ENCODE data around the gene TMEM40.
"Not testable (repeated sequence)": the region's sequence is repeated elsewhere in the genome, so short reads cannot be mapped to it uniquely, and the experiment has no call there.

TMEM40 gene

GRCh38 chr3:12780751-12781150 is 21.7 kb upstream of the TMEM40 start:
- no peak overlapping the region for H3K14ac ChIP-seq (ENCODE audit: low read length)
- WGBS (ENCODE audit: extremely low coverage, insufficient coverage, insufficient read length): no CpG with 5 or more reads among the region's 4 CpGs
- no peak overlapping the region for H2AK5ac ChIP-seq (ENCODE audit: low read length)
- no peaks in the 10 kb centered on the region for H3K4me1 ChIP-seq (ENCODE audit: control insufficient read depth in 1 of 2, insufficient read depth in 2 of 2, low read length in 2 of 2)
- H4K8ac ChIP-seq (ENCODE audit: low read depth, low read length): no peak overlapping the region
- H4K12ac ChIP-seq (ENCODE audit: low read depth, low read length): no peak overlapping the region
- no peak overlapping the region for H3K4me2 ChIP-seq (ENCODE audit: low read length)
- no peaks in the 10 kb centered on the region for H3K9me3 ChIP-seq (ENCODE audit: insufficient read depth, low read depth, low read length)
- no peaks in the 10 kb centered on the region for H3K36me3 ChIP-seq (ENCODE audit: control insufficient read depth in 1 of 2, insufficient read depth in 2 of 2, low read length in 2 of 2)
- DNase-seq: no peak
- no peak overlapping the region for H3K23ac ChIP-seq (ENCODE audit: low read length)
- H3K4ac ChIP-seq (ENCODE audit: low read depth, low read length): no peak overlapping the region
- H3K4me3 ChIP-seq (ENCODE audit: low read depth, low read length): no peak overlapping the region
- H2AFZ ChIP-seq (ENCODE audit: insufficient read depth, low read length, poor library complexity): no peak overlapping the region
- no peak overlapping the region for H3K9ac ChIP-seq (ENCODE audit: low read length)
- no peak overlapping the region for H2BK120ac ChIP-seq (ENCODE audit: insufficient read depth, low read length, poor library complexity)
- no peak overlapping the region for H2BK5ac ChIP-seq (ENCODE audit: low read depth, low read length, poor library complexity)
- no peak overlapping the region for H3K27ac ChIP-seq (ENCODE audit: low read depth, low read length)
- H3K79me2 ChIP-seq (ENCODE audit: control insufficient read depth, insufficient read depth, low read length, poor library complexity): no peaks in the 10 kb centered on the region
- no peaks in the 10 kb centered on the region for H3K27me3 ChIP-seq (ENCODE audit: insufficient read depth, low read length)
- H2BK12ac ChIP-seq (ENCODE audit: low read length): no peak overlapping the region
- no peak overlapping the region for H3K18ac ChIP-seq (ENCODE audit: low read length)
- no peak overlapping the region for H4K91ac ChIP-seq (ENCODE audit: low read depth, low read length)
- H3K79me1 ChIP-seq (ENCODE audit: low read length): no peaks in the 10 kb centered on the region

GRCh38 chr3:12777171-12777570 is 18.1 kb upstream of the TMEM40 start:
- no peak overlapping the region for H2AK5ac ChIP-seq (ENCODE audit: low read length)
- no peak for DNase-seq
- no peak overlapping the region for H3K4me3 ChIP-seq (ENCODE audit: low read depth, low read length)
- no peak overlapping the region for H3K9ac ChIP-seq (ENCODE audit: low read length)
- WGBS (ENCODE audit: extremely low coverage, insufficient coverage, insufficient read length): no CpG with 5 or more reads among the region's 4 CpGs
- peaks cover 3% of the 10 kb centered on the region for H3K27me3 ChIP-seq (ENCODE audit: insufficient read depth, low read length)
- no peaks in the 10 kb centered on the region for H3K9me3 ChIP-seq (ENCODE audit: insufficient read depth, low read depth, low read length)
- no peak overlapping the region for H3K23ac ChIP-seq (ENCODE audit: low read length)
- no peak overlapping the region for H3K4ac ChIP-seq (ENCODE audit: low read depth, low read length)
- no peak overlapping the region for H3K27ac ChIP-seq (ENCODE audit: low read depth, low read length)
- no peak overlapping the region for H4K12ac ChIP-seq (ENCODE audit: low read depth, low read length)
- no peaks in the 10 kb centered on the region for H3K4me1 ChIP-seq (ENCODE audit: control insufficient read depth in 1 of 2, insufficient read depth in 2 of 2, low read length in 2 of 2)
- no peak overlapping the region for H3K14ac ChIP-seq (ENCODE audit: low read length)
- H3K4me2 ChIP-seq (ENCODE audit: low read length): no peak overlapping the region
- no peak overlapping the region for H2BK12ac ChIP-seq (ENCODE audit: low read length)
- no peak overlapping the region for H2BK5ac ChIP-seq (ENCODE audit: low read depth, low read length, poor library complexity)
- H2BK120ac ChIP-seq (ENCODE audit: insufficient read depth, low read length, poor library complexity): no peak overlapping the region
- H3K36me3 ChIP-seq (ENCODE audit: control insufficient read depth in 1 of 2, insufficient read depth in 2 of 2, low read length in 2 of 2): no peaks in the 10 kb centered on the region
- H2AFZ ChIP-seq (ENCODE audit: insufficient read depth, low read length, poor library complexity): no peak overlapping the region
- H3K79me2 ChIP-seq (ENCODE audit: control insufficient read depth, insufficient read depth, low read length, poor library complexity): no peaks in the 10 kb centered on the region
- no peak overlapping the region for H4K91ac ChIP-seq (ENCODE audit: low read depth, low read length)
- H3K18ac ChIP-seq (ENCODE audit: low read length): no peak overlapping the region
- H4K8ac ChIP-seq (ENCODE audit: low read depth, low read length): no peak overlapping the region
- H3K79me1 ChIP-seq (ENCODE audit: low read length): no peaks in the 10 kb centered on the region

- not testable (repeated sequence) for H3K4me2 ChIP-seq (ENCODE audit: low read length); H3K36me3 ChIP-seq (ENCODE audit: control insufficient read depth in 1 of 2, insufficient read depth in 2 of 2, low read length in 2 of 2); H3K79me2 ChIP-seq (ENCODE audit: control insufficient read depth, insufficient read depth, low read length, poor library complexity); H3K4ac ChIP-seq (ENCODE audit: low read depth, low read length); H4K12ac ChIP-seq (ENCODE audit: low read depth, low read length); H3K9ac ChIP-seq (ENCODE audit: low read length); H3K9me3 ChIP-seq (ENCODE audit: insufficient read depth, low read depth, low read length); H2BK12ac ChIP-seq (ENCODE audit: low read length); H3K23ac ChIP-seq (ENCODE audit: low read length); H2BK5ac ChIP-seq (ENCODE audit: low read depth, low read length, poor library complexity); H2AK5ac ChIP-seq (ENCODE audit: low read length); H4K91ac ChIP-seq (ENCODE audit: low read depth, low read length); H3K4me1 ChIP-seq (ENCODE audit: control insufficient read depth in 1 of 2, insufficient read depth in 2 of 2, low read length in 2 of 2); H3K79me1 ChIP-seq (ENCODE audit: low read length); H3K18ac ChIP-seq (ENCODE audit: low read length); H4K8ac ChIP-seq (ENCODE audit: low read depth, low read length); H3K27me3 ChIP-seq (ENCODE audit: insufficient read depth, low read length); H2BK120ac ChIP-seq (ENCODE audit: insufficient read depth, low read length, poor library complexity); H3K14ac ChIP-seq (ENCODE audit: low read length); H3K4me3 ChIP-seq (ENCODE audit: low read depth, low read length); H2AFZ ChIP-seq (ENCODE audit: insufficient read depth, low read length, poor library complexity); H3K27ac ChIP-seq (ENCODE audit: low read depth, low read length); DNase-seq
- no CpG with 5 or more reads among the region's 6 CpGs for WGBS (ENCODE audit: extremely low coverage, insufficient coverage, insufficient read length)
These were observed 16.9 kb upstream of the TMEM40 start for GRCh38 chr3:12775970-12776369.

GRCh38 chr3:12775226-12775625 is 16.2 kb upstream of the TMEM40 start:
- H3K23ac ChIP-seq (ENCODE audit: low read length): no peak overlapping the region
- no peaks in the 10 kb centered on the region for H3K79me2 ChIP-seq (ENCODE audit: control insufficient read depth, insufficient read depth, low read length, poor library complexity)
- H2AK5ac ChIP-seq (ENCODE audit: low read length): no peak overlapping the region
- no peak overlapping the region for H3K4me3 ChIP-seq (ENCODE audit: low read depth, low read length)
- peaks cover 3% of the 10 kb centered on the region for H3K27me3 ChIP-seq (ENCODE audit: insufficient read depth, low read length)
- no peaks in the 10 kb centered on the region for H3K36me3 ChIP-seq (ENCODE audit: control insufficient read depth in 1 of 2, insufficient read depth in 2 of 2, low read length in 2 of 2)
- no peak overlapping the region for H2BK12ac ChIP-seq (ENCODE audit: low read length)
- no peak overlapping the region for H4K12ac ChIP-seq (ENCODE audit: low read depth, low read length)
- no peaks in the 10 kb centered on the region for H3K4me1 ChIP-seq (ENCODE audit: control insufficient read depth in 1 of 2, insufficient read depth in 2 of 2, low read length in 2 of 2)
- no peak overlapping the region for H3K18ac ChIP-seq (ENCODE audit: low read length)
- H2AFZ ChIP-seq (ENCODE audit: insufficient read depth, low read length, poor library complexity): no peak overlapping the region
- H3K4ac ChIP-seq (ENCODE audit: low read depth, low read length): no peak overlapping the region
- H3K9me3 ChIP-seq (ENCODE audit: insufficient read depth, low read depth, low read length): no peaks in the 10 kb centered on the region
- H3K79me1 ChIP-seq (ENCODE audit: low read length): no peaks in the 10 kb centered on the region
- H3K27ac ChIP-seq (ENCODE audit: low read depth, low read length): no peak overlapping the region
- no peak overlapping the region for H4K91ac ChIP-seq (ENCODE audit: low read depth, low read length)
- no peak overlapping the region for H3K9ac ChIP-seq (ENCODE audit: low read length)
- H2BK5ac ChIP-seq (ENCODE audit: low read depth, low read length, poor library complexity): no peak overlapping the region
- no peak overlapping the region for H3K14ac ChIP-seq (ENCODE audit: low read length)
- WGBS (ENCODE audit: extremely low coverage, insufficient coverage, insufficient read length): no CpG with 5 or more reads among the region's 1 CpG
- no peak overlapping the region for H3K4me2 ChIP-seq (ENCODE audit: low read length)
- H2BK120ac ChIP-seq (ENCODE audit: insufficient read depth, low read length, poor library complexity): no peak overlapping the region
- no peak overlapping the region for H4K8ac ChIP-seq (ENCODE audit: low read depth, low read length)
- no peak for DNase-seq
